Gastrocnemius medialis (tissue), 4 donors: ENCODE results near the gene DDTL.
"Not testable (repeated sequence)": the region's sequence is repeated elsewhere in the genome, so short reads cannot be mapped to it uniquely, and the experiment has no call there.

Experiments
- POLR2A ChIP-seq, 2 donors: fragments of 450-650 bp; IDR thresholded peaks; one replicate each; pipeline ENCODE4 v1.6.1; 2017; ENCODE audit warnings: antibody characterized with exemption in 2 of 2, mild to moderate bottlenecking in 2 of 2, moderate library complexity in 2 of 2
- TF ChIP-seq, protein P1 (sequence below), 5 experiments: fragments of 450-650 bp in 3 of 5; fragments of 200-600 bp in 2 of 5; sonication (generic) in 2 of 5; IDR thresholded peaks in 4 of 5; conservative IDR thresholded peaks in 1 of 5; 1 replicate in 4 of 5; 2 replicates in 1 of 5; pipeline ENCODE4 v1.5.1; 2016 to 2019; ENCODE audit warnings: antibody characterized with exemption in 5 of 5, mild to moderate bottlenecking in 3 of 5, moderate library complexity in 3 of 5

DNA sequence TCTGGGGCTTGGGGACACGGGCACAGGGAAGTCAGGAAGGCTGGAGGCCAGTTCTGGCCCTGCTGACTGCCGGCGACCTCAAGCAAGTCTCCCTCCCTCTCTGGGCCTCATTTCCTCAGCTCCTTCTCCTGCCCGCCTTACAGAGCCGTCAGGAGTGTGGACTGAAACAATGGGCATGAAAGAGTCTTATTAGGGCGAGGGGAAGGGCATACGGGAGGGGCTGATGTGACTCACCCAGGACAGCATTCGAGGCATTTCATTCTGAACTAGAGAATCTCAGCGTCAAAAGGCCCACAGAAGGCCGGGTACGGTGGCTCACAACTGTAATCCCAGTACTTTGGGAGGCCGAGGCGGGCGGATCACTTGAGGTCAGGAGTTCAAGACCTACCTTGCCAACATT lies 26.5 kb upstream of the DDTL start:
- TF ChIP-seq, protein P1, sequence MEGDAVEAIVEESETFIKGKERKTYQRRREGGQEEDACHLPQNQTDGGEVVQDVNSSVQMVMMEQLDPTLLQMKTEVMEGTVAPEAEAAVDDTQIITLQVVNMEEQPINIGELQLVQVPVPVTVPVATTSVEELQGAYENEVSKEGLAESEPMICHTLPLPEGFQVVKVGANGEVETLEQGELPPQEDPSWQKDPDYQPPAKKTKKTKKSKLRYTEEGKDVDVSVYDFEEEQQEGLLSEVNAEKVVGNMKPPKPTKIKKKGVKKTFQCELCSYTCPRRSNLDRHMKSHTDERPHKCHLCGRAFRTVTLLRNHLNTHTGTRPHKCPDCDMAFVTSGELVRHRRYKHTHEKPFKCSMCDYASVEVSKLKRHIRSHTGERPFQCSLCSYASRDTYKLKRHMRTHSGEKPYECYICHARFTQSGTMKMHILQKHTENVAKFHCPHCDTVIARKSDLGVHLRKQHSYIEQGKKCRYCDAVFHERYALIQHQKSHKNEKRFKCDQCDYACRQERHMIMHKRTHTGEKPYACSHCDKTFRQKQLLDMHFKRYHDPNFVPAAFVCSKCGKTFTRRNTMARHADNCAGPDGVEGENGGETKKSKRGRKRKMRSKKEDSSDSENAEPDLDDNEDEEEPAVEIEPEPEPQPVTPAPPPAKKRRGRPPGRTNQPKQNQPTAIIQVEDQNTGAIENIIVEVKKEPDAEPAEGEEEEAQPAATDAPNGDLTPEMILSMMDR (IDR thresholded peaks at IDR 0.05 in 4 of 5, conservative IDR thresholded peaks at IDR 0.05 in 1 of 5): not testable (repeated sequence)
- not testable (repeated sequence) for TF ChIP-seq POLR2A (IDR thresholded peaks at IDR 0.05)
